IMR-90 (cell line): ENCODE measurements around the gene TPM2. TPM values are rescaled to one million over a fixed set of nuclear protein-coding genes. Genes with fewer than 3 reads are reported as not detected.

Experiments used
- ATAC-seq: fragments of 200-7000 bp; cut with Tn5 transposase; 2 replicates; pipeline ENCODE4 v1.9.1; 2020; ENCODE audit warnings: low read depth, mild to moderate bottlenecking, moderate library complexity
- BruUV-seq: library from RNA; stranded (reverse); fragments of 400-500 nt; replicated peaks from 2 replicates; lab custom pipeline; 2021; lab: Mats Ljungman, UMichigan
- CTCF ChIA-PET: fragments of 300-600 bp; formaldehyde crosslinking; extraction: SDS; loops from one replicate; lab custom pipeline; 2021; ENCODE audit warnings: antibody characterized with exemption; lab: Yijun Ruan, JAX
- POLR2A ChIA-PET: fragments of 300-600 bp; sonication (Branson Sonifier 250); formaldehyde crosslinking; loops from one replicate; lab custom pipeline; 2022; ENCODE audit warnings: antibody characterized with exemption; ENCODE audit not compliant: unreplicated experiment; lab: Charles Lee
- DNase-seq: peaks from one replicate; pipeline ENCODE4 v3.0.0; 2013
- H2AFZ ChIP-seq: replicated peaks from 2 replicates; pipeline ENCODE3; 2013; ENCODE audit warnings: low read length, mild to moderate bottlenecking; ENCODE audit not compliant: poor library complexity
- H2AK5ac ChIP-seq: 2 replicates; pipeline ENCODE4 v1.6.1; 2013; ENCODE audit warnings: low read depth, low read length, inconsistent platforms
- H2AK9ac ChIP-seq: replicated peaks from 2 replicates; pipeline ENCODE3; 2013; ENCODE audit warnings: mild to moderate bottlenecking, low read depth, low read length, moderate library complexity; ENCODE audit not compliant: poor library complexity
- H2BK120ac ChIP-seq: 2 replicates; pipeline ENCODE4 v1.6.1; 2013; ENCODE audit warnings: low read depth, low read length, inconsistent platforms
- H2BK15ac ChIP-seq: 3 replicates; pipeline ENCODE4 v1.6.1; 2013; ENCODE audit warnings: low read depth, low read length, inconsistent platforms
- H2BK20ac ChIP-seq: 2 replicates; pipeline ENCODE4 v1.6.1; 2013; ENCODE audit warnings: low read depth, mild to moderate bottlenecking, inconsistent platforms, low read length, moderate library complexity
- H2BK5ac ChIP-seq: 2 replicates; pipeline ENCODE4 v1.6.1; 2013; ENCODE audit warnings: mild to moderate bottlenecking, low read depth, low read length, inconsistent platforms; ENCODE audit not compliant: poor library complexity, severe bottlenecking
- H3K14ac ChIP-seq: replicated peaks from 2 replicates; pipeline ENCODE4 v1.6.1; 2013; ENCODE audit warnings: low read depth, low read length, inconsistent platforms
- H3K18ac ChIP-seq: 2 replicates; pipeline ENCODE4 v1.6.1; 2013; ENCODE audit warnings: low read depth, low read length, control low read depth
- H3K23ac ChIP-seq: 2 replicates; pipeline ENCODE4 v1.6.1; 2013; ENCODE audit warnings: low read depth, low read length, inconsistent platforms
- H3K27ac ChIP-seq: 2 replicates; pipeline ENCODE4 v1.5.1; 2013; ENCODE audit warnings: mild to moderate bottlenecking, control low read depth, low read length; ENCODE audit not compliant: insufficient read depth
- H3K27me3 ChIP-seq: 2 replicates; pipeline ENCODE4 v1.6.1; 2013; ENCODE audit warnings: low read length; ENCODE audit not compliant: control insufficient read depth, insufficient read depth
- H3K36me3 ChIP-seq: 2 replicates; pipeline ENCODE4 v1.6.1; 2013; ENCODE audit warnings: low read length, mixed read lengths; ENCODE audit not compliant: control insufficient read depth, insufficient read depth
- H3K4ac ChIP-seq: 2 replicates; pipeline ENCODE4 v1.6.1; 2013; ENCODE audit warnings: low read depth, low read length, inconsistent platforms
- H3K4me1 ChIP-seq: 2 replicates; pipeline ENCODE4 v1.6.1; 2013; ENCODE audit warnings: low read length, mixed read lengths; ENCODE audit not compliant: control insufficient read depth, insufficient read depth
- H3K4me2 ChIP-seq: 2 replicates; pipeline ENCODE4 v1.6.1; 2013; ENCODE audit warnings: low read depth, mild to moderate bottlenecking, control low read depth, low read length, moderate library complexity
- H3K4me3 ChIP-seq: 2 replicates; pipeline ENCODE4 v1.5.1; 2013; ENCODE audit warnings: low read depth, mild to moderate bottlenecking, control low read depth, low read length, moderate library complexity; ENCODE audit not compliant: insufficient read depth
- H3K56ac ChIP-seq: 2 replicates; pipeline ENCODE4 v1.6.1; 2013; ENCODE audit warnings: low read length, inconsistent platforms; ENCODE audit not compliant: insufficient read depth; ENCODE audit errors: extremely low read depth
- H3K79me1 ChIP-seq, 2 experiments: 2 replicates each; pipeline ENCODE4 v1.6.1; 2013; ENCODE audit warnings: low read length in 2 of 2, inconsistent platforms in 1 of 2, low read depth in 1 of 2
- H3K9ac ChIP-seq: 2 replicates; pipeline ENCODE4 v1.6.1; 2013; ENCODE audit warnings: low read depth, low read length, control low read depth
- H3K9me1 ChIP-seq: 2 replicates; pipeline ENCODE4 v1.6.1; 2013; ENCODE audit warnings: low read length, inconsistent platforms; ENCODE audit not compliant: insufficient read depth
- H3K9me3 ChIP-seq: 2 replicates; pipeline ENCODE4 v1.6.1; 2013; ENCODE audit warnings: low read length; ENCODE audit not compliant: control insufficient read depth, insufficient read depth
- H4K20me1 ChIP-seq: 2 replicates; pipeline ENCODE4 v1.6.1; 2013; ENCODE audit warnings: low read length, inconsistent platforms; ENCODE audit not compliant: insufficient read depth
- H4K5ac ChIP-seq: 2 replicates; pipeline ENCODE4 v1.6.1; 2013; ENCODE audit warnings: mild to moderate bottlenecking, low read depth, low read length, control low read depth
- H4K8ac ChIP-seq, 2 experiments: 2 replicates each; pipeline ENCODE4 v1.6.1; 2013; ENCODE audit warnings: low read depth in 2 of 2, low read length in 2 of 2, control low read depth in 1 of 2, inconsistent platforms in 1 of 2
- H4K91ac ChIP-seq: 2 replicates; pipeline ENCODE4 v1.6.1; 2013; ENCODE audit warnings: low read depth, low read length, inconsistent platforms; ENCODE audit not compliant: insufficient read depth
- BHLHE40 ChIP-seq: fragments of 150-350 bp; IDR thresholded peaks from 2 replicates; pipeline ENCODE4 v1.6.1; 2016; ENCODE audit warnings: mild to moderate bottlenecking, low read depth, low read length
- CHD1 ChIP-seq: IDR thresholded peaks from 2 replicates; pipeline ENCODE4 v1.6.1; 2012; ENCODE audit warnings: low read depth, low read length, improper control_type of control experiment
- CTCF ChIP-seq: conservative IDR thresholded peaks from 2 replicates; pipeline ENCODE4 v1.5.1; 2012; ENCODE audit warnings: mild to moderate bottlenecking, low read depth, low read length, improper control_type of control experiment
- FOS ChIP-seq: fragments of 150-350 bp; IDR thresholded peaks from 2 replicates; pipeline ENCODE4 v1.6.1; 2016; ENCODE audit warnings: low read depth, low read length
- MAZ ChIP-seq: IDR thresholded peaks from 2 replicates; pipeline ENCODE4 v1.6.1; 2012; ENCODE audit warnings: low read depth, mild to moderate bottlenecking, low read length, improper control_type of control experiment, moderate library complexity, borderline replicate concordance
- MXI1 ChIP-seq: IDR thresholded peaks from 2 replicates; pipeline ENCODE4 v1.6.1; 2012; ENCODE audit warnings: low read depth, mild to moderate bottlenecking, low read length, moderate library complexity, borderline replicate concordance
- NFE2L2 ChIP-seq: fragments of 150-350 bp; IDR thresholded peaks from 2 replicates; pipeline ENCODE4 v1.6.1; 2016; ENCODE audit warnings: low read depth, mild to moderate bottlenecking, low read length
- POLR2A ChIP-seq: IDR thresholded peaks from 2 replicates; pipeline ENCODE4 v1.6.1; 2012; ENCODE audit warnings: mild to moderate bottlenecking, low read depth, low read length
- RAD21 ChIP-seq: IDR thresholded peaks from 2 replicates; pipeline ENCODE4 v1.6.1; 2012; ENCODE audit warnings: low read length, improper control_type of control experiment
- RCOR1 ChIP-seq: IDR thresholded peaks from 2 replicates; pipeline ENCODE4 v1.6.1; 2012; ENCODE audit warnings: mild to moderate bottlenecking, low read length, improper control_type of control experiment; ENCODE audit not compliant: insufficient replicate concordance
- RFX5 ChIP-seq: IDR thresholded peaks from 2 replicates; pipeline ENCODE4 v1.8.0; 2012; ENCODE audit warnings: low read depth, mild to moderate bottlenecking, low read length, moderate library complexity
- USF2 ChIP-seq: fragments of 150-350 bp; IDR thresholded peaks from 2 replicates; pipeline ENCODE4 v1.6.1; 2017; ENCODE audit warnings: mild to moderate bottlenecking, antibody characterized with exemption, low read length, low read depth
- WGBS, 2 experiments: methylation state at CpG; one replicate each; pipeline versions ENCODE4 v1.1.5 to v1.1.7; 2013; ENCODE audit warnings: missing lambda C conversion rate in 2 of 2; ENCODE audit not compliant: insufficient read length in 1 of 2; ENCODE audit errors: extremely low coverage in 2 of 2; 5-methylcytosine and 5-hydroxymethylcytosine counted together
- dilution Hi-C: fragments of 300-500 bp; cut with HindIII; formaldehyde crosslinking; loops from one replicate; pipeline ENCODE4 v1.14.3; 2018; ENCODE audit warnings: low sequenced_read_pairs; ENCODE audit not compliant: unreplicated experiment
- in situ Hi-C: fragments of 300-500 bp; cut with MboI; formaldehyde crosslinking; loops from 3 replicates; pipeline ENCODE4 v1.14.3; 2019; ENCODE audit warnings: low sequenced_read_pairs, inconsistent platforms, mixed read lengths
- intact Hi-C: fragments of 100-400 bp; cut with micrococcal nuclease; formaldehyde crosslinking; loops from 2 replicates; pipeline ENCODE4 v1.10.0; 2022
- polyA plus RNA-seq, 3 experiments: library from polyadenylated mRNA; depleted of rRNA; stranded (reverse); fragments of >200 nt; gene quantifications; 2 replicates each; pipeline ENCODE4 v1.2.3, GENCODE V29; 2012; ENCODE audit warnings: low replicate concordance in 1 of 3
- total RNA-seq: library from RNA; depleted of rRNA; stranded (reverse); fragments of >200 nt; gene quantifications from 2 replicates; pipeline ENCODE4 v1.2.3, GENCODE V29; 2012

The TPM2 gene
- total and polyA plus RNA-seq, 2 of the 4 experiments (the other 2 are of a cell fraction) = 960 to 2,500 TPM

- H2BK20ac ChIP-seq = no peak overlapping the region
- H3K4me1 ChIP-seq = no peaks in the 10 kb centered on the region
- 100% methylated on average over 7 of the region's 10 CpGs; no CpG with 5 or more reads in 1 of the 2 experiments for WGBS, 2 experiments
- peaks cover 85% of the 10 kb centered on the region for H3K36me3 ChIP-seq
- DNase-seq (no peak), ATAC-seq (no peak)
- H3K18ac ChIP-seq = no peak overlapping the region
- no peak overlapping the region for H3K4me2 ChIP-seq
- no peak overlapping the region for H3K23ac ChIP-seq
- BruUV-seq = no TSS peak
- H4K5ac ChIP-seq = no peak overlapping the region
- POLR2A ChIA-PET = no interaction called here
- no peak overlapping the region for H2BK120ac ChIP-seq
- H3K14ac ChIP-seq = no peak overlapping the region
- no peak overlapping the region for H2AK5ac ChIP-seq
- in situ Hi-C loops = no loop called here
- CTCF ChIA-PET = interaction anchor here (0.6 kb wide), 1 partner anchor 39 kb away, joined by 4 read pairs; no protein-coding TSS in a partner anchor
- intact Hi-C loops = no loop called here
- no peaks in the 10 kb centered on the region for H3K27me3 ChIP-seq
- H4K91ac ChIP-seq = no peak overlapping the region
- H3K56ac ChIP-seq = no peak overlapping the region
- no peak overlapping the region for H3K4ac ChIP-seq
- no peak overlapping the region for H3K4me3 ChIP-seq
- no peak overlapping the region for H2BK15ac ChIP-seq
- peaks cover 18% of the 10 kb centered on the region for H4K20me1 ChIP-seq
- no peak overlapping the region for H3K9ac ChIP-seq
- dilution Hi-C loops = no loop called here
- no peak overlapping the region for H2BK5ac ChIP-seq
- H4K8ac ChIP-seq = no peak overlapping the region
- no peak for TF ChIP-seq NFE2L2
- no peak for TF ChIP-seq CTCF
- TF ChIP-seq MXI1 = no peak
- TF ChIP-seq FOS = no peak
- TF ChIP-seq BHLHE40 = no peak
- no peak for TF ChIP-seq POLR2A
- no peak for TF ChIP-seq RCOR1
- no peak for TF ChIP-seq RFX5
- no peak for TF ChIP-seq USF2
- no peak for TF ChIP-seq MAZ
- no peak for TF ChIP-seq RAD21
- TF ChIP-seq CHD1 = no peak
- no peak overlapping the region for H3K27ac ChIP-seq
- H3K9me3 ChIP-seq = no peaks in the 10 kb centered on the region
- H3K9me1 ChIP-seq = peaks cover 7% of the 10 kb centered on the region
- no peak overlapping the region for H2AK9ac ChIP-seq
- peaks cover 58 to 74% of the 10 kb centered on the region in 2 experiments for H3K79me1 ChIP-seq
- peak overlapping the region; percentile 27 for H2AFZ ChIP-seq
These were observed 17.2 kb upstream of the TPM2 start for GRCh38 chr9:35706951-35707350.
